Measurements from ENCODE around the gene CFAP107. TPM values are rescaled to one million over a fixed set of nuclear protein-coding genes. Genes with fewer than 3 reads are reported as not detected.

The CFAP107 gene
- total RNA-seq, 4 donors from 2014 or later: not detected

DNA sequence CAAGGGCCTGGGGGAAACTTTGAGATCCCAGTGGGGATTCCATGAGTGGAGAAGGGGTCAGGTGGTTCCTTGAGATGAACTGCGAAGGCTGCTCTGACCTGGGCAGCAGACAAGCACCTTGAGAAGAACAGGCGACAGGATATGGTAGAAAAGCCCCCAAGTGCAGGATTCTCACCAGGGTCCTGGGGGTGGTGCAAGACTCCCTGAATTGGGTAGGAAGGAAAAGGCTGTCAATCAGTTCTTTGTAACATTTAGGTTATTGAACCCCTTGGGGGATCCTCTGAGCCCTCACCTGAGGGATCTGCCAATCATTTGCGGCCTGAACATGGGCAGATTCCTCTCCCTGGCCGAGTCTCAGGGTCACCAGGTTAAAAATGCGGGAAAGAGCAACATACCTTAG is 25.2 kb downstream of the CFAP107 start:
- TF ChIP-seq, protein P1, sequence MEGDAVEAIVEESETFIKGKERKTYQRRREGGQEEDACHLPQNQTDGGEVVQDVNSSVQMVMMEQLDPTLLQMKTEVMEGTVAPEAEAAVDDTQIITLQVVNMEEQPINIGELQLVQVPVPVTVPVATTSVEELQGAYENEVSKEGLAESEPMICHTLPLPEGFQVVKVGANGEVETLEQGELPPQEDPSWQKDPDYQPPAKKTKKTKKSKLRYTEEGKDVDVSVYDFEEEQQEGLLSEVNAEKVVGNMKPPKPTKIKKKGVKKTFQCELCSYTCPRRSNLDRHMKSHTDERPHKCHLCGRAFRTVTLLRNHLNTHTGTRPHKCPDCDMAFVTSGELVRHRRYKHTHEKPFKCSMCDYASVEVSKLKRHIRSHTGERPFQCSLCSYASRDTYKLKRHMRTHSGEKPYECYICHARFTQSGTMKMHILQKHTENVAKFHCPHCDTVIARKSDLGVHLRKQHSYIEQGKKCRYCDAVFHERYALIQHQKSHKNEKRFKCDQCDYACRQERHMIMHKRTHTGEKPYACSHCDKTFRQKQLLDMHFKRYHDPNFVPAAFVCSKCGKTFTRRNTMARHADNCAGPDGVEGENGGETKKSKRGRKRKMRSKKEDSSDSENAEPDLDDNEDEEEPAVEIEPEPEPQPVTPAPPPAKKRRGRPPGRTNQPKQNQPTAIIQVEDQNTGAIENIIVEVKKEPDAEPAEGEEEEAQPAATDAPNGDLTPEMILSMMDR (IDR thresholded peaks at IDR 0.05; ENCODE audit: low read depth): no peak

DNA sequence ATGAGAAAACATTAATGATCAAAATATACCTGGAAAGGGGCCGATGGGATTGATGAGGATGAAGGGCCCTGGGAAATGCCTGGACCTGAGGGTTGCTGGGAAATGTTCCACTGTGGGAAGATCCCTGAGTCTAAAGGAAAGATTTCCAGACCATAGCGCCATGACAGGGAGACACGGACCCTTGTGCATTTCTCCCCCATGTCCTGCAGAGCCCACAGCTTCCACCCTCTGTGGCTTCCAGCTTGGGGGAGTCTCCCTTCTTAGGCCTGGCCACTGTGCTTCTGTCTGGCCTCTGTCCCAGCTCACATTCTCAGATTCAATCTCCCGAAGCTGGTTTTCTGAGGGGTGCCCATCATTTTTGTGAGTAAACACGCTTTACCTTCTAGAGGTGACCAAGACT is 26.5 kb downstream of the CFAP107 start:
- TF ChIP-seq, protein P1 (IDR thresholded peaks at IDR 0.05; ENCODE audit: low read depth): no peak

DNA sequence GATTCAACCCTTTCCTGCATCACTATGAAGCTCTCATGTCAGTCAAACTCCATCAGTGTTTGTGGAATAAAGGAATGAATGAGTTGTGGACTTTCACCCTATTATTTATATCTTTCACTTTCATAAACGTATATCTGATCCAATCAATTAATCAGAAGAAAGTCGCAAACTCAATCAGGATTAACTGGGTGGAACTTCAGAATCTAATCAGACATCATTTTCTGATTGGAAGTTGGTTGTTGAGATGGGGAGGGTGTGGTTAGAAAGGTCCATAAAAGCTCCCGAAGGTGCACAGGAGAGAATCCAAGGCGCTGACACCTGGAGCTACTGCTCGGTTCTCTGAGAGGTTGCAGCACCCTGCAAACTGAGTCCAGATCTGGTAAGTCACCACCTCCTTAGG is 27.4 kb downstream of the CFAP107 start, which contains the start of gene PRAMEF12:
Gene PRAMEF12, plus strand, starts transcription at position 301 of the 400 bp plus-strand sequence. CDS start 1,130 bp downstream, outside the sequence.
- TF ChIP-seq, protein P1 (IDR thresholded peaks at IDR 0.05; ENCODE audit: low read depth): no peak

DNA sequence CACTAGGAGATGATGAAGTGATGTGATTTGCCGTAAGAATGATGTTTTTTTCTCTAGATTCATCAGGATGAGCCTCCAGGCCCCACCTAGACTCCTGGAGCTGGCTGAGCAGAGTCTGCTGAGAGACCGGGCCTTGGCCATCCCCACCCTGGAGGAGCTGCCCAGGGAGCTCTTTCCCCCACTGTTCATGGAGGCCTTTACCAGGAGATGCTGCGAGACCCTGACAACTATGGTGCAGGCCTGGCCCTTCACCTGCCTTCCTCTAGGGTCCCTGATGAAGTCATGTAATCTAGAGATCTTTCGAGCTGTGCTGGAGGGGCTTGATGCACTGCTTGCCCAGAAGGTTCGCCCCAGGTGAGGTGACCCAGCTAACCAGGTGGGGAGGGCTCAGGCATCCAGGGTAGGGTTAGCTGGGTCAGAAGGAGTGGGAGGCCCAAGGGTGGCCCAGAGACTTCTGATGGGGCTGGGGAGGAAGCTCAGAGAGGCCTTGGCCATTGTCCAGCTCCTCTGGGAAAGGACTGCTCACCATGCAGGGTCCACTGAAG is 28.9 kb downstream of the CFAP107 start:
- TF ChIP-seq, protein P1 (IDR thresholded peaks at IDR 0.05; ENCODE audit: low read depth): no peak

DNA sequence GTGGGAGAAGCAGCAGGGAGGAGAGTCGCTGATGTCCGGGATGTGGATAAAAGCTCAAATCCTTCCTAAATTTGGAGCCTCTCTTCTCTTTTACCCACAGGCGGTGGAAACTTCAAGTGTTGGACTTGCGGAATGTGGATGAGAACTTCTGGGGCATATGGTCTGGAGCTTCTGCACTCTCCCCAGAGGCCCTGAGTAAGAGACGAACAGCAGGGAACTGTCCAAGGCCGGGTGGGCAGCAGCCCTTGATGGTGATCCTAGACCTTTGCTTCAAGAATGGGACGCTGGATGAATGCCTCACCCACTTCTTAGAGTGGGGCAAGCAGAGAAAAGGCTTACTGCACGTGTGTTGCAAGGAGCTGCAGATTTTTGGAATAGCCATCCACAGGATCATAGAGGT is 29.4 kb downstream of the CFAP107 start:
- TF ChIP-seq, protein P1 (IDR thresholded peaks at IDR 0.05; ENCODE audit: low read depth): no peak

DNA sequence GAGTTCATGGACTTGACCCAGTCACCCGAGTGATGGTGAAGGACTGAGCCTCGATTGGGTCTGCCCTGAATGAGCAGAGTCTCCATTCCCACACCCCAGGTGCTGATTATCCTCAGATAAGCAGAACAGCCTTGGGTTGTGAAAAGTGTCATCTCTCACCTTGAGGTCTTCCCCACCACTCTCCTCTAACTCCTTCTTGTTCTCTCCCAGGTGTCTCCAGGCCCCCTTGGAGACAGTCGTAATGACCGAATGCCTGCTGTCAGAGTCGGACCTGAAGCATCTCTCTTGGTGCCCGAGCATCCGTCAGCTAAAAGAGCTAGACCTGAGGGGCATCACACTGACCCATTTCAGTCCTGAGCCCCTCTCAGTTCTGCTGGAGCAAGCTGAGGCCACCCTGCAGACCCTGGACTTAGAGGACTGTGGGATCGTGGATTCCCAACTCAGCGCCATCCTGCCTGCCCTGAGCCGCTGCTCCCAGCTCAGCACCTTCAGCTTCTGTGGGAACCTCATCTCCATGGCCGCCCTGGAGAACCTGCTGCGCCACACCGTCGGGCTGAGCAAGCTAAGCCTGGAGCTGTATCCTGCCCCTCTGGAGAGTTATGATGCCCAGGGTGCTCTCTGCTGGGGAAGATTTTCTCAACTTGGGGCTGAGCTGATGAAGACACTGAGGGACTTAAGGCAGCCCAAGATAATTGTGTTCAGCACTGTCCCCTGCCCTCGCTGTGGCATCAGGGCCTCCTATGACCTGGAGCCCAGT is 31.0 kb downstream of the CFAP107 start:
- TF ChIP-seq, protein P1 (IDR thresholded peaks at IDR 0.05; ENCODE audit: low read depth): no peak

DNA sequence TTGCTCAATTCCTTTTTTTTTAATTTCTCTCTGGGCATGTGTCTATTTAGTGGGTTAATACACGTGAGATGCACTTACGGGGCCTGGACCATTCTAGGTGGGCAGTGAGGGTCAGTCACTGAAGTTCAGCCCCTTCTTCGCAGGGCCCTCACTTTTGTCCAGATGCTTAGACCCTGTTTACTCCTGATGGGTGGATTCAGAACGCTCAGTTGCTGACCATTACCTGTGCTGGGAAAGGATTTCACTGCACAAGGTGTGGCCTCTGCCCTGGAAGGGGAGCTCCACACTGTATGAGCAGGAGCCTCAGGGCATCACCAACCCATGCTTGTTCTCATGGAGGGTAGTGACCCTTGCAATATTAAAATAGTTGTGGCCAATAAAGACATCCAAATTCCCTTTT is 32.1 kb downstream of the CFAP107 start:
- TF ChIP-seq, protein P1 (IDR thresholded peaks at IDR 0.05; ENCODE audit: low read depth): no peak

Data from subcutaneous adipose tissue (tissue), 4 donors.